ENCODE results near the gene WNT9B. TPM values are rescaled to one million over a fixed set of nuclear protein-coding genes. Genes with fewer than 3 reads are reported as not detected.

Gene WNT9B
- total RNA-seq, 1 experiment from 2014 or later: not detected

DNA sequence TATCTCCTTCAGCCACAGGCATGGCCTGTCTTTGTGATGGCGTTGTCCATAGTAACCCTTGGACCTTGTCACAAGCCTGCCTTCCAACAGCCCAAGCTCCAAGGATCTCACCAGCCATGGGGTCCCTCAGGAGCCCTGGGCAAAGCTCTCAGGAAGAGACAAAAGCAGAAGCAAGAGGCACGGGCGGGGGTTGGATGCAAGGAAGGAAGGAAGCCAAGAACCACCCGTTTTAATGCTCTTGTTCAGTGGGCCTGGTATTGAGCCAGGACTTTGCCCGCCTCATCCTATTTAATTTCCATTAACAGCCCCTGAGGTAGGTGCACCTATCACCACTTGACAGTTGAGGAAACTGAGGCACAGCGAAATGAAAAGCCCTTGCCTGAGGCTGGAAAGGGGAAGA lies 39.3 kb downstream of the WNT9B start:
- DNase-seq (ENCODE audit: low read depth, low spot score) (no peak), ATAC-seq (no peak)
- POLR2A ChIA-PET: no interaction called here
- intact Hi-C loops (cut with micrococcal nuclease; ENCODE audit: unreplicated experiment): no loop called here
- Histone ChIP-seq H3K4me1 (ENCODE audit: control insufficient read depth, insufficient read depth, low read length) (no peaks in the 10 kb centered on the region), H3K4me3 (ENCODE audit: low read depth in 2 of 2, low read length in 2 of 2) (no peak overlapping the region), H3K9me3 (ENCODE audit: control insufficient read depth, insufficient read depth, low read depth, low read length) (no peaks in the 10 kb centered on the region), H3K36me3 (ENCODE audit: control insufficient read depth, insufficient read depth, low read length) (no peaks in the 10 kb centered on the region), H3K27ac (ENCODE audit: low read length) (no peak overlapping the region), H3K27me3 (ENCODE audit: control insufficient read depth, insufficient read depth, low read length) (no peaks in the 10 kb centered on the region)
- TF ChIP-seq CTCF (IDR thresholded peaks at IDR 0.05) (no peak), POLR2AphosphoS5 (IDR thresholded peaks at IDR 0.05; ENCODE audit: low read depth, low read length) (no peak), SIN3A (IDR thresholded peaks at IDR 0.05; ENCODE audit: borderline replicate concordance, insufficient read depth, low read depth, low read length) (no peak), TCF7L2 (IDR thresholded peaks at IDR 0.05; ENCODE audit: low read depth, low read length) (no peak)
- TF ChIP-seq, protein P1, sequence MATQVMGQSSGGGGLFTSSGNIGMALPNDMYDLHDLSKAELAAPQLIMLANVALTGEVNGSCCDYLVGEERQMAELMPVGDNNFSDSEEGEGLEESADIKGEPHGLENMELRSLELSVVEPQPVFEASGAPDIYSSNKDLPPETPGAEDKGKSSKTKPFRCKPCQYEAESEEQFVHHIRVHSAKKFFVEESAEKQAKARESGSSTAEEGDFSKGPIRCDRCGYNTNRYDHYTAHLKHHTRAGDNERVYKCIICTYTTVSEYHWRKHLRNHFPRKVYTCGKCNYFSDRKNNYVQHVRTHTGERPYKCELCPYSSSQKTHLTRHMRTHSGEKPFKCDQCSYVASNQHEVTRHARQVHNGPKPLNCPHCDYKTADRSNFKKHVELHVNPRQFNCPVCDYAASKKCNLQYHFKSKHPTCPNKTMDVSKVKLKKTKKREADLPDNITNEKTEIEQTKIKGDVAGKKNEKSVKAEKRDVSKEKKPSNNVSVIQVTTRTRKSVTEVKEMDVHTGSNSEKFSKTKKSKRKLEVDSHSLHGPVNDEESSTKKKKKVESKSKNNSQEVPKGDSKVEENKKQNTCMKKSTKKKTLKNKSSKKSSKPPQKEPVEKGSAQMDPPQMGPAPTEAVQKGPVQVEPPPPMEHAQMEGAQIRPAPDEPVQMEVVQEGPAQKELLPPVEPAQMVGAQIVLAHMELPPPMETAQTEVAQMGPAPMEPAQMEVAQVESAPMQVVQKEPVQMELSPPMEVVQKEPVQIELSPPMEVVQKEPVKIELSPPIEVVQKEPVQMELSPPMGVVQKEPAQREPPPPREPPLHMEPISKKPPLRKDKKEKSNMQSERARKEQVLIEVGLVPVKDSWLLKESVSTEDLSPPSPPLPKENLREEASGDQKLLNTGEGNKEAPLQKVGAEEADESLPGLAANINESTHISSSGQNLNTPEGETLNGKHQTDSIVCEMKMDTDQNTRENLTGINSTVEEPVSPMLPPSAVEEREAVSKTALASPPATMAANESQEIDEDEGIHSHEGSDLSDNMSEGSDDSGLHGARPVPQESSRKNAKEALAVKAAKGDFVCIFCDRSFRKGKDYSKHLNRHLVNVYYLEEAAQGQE (IDR thresholded peaks at IDR 0.05; ENCODE audit: insufficient read depth in 1 of 2, low read depth in 2 of 2, low read length in 1 of 2): no peak
- in situ Hi-C loops (cut with HindIII; ENCODE audit: low pct_unique_long_range_greater_than_20kb, low sequenced_read_pairs): no loop called here
- no TSS peak for BruUV-seq (replicated peaks)
- CTCF ChIA-PET: no interaction called here

GRCh38 chr17:46892192-46892703 lies 40.9 kb downstream of the WNT9B start:
- BruUV-seq (replicated peaks): no TSS peak
- H3K27ac ChIP-seq (ENCODE audit: low read length): no peak overlapping the region
- no peak for DNase-seq (ENCODE audit: low read depth, low spot score)
- ChIA-PET POLR2A (interaction anchor here (0.6 kb wide), 1 partner anchor 72 kb away, joined by 6 read pairs; no protein-coding TSS in a partner anchor), CTCF (no interaction called here)
- no peaks in the 10 kb centered on the region for H3K9me3 ChIP-seq (ENCODE audit: control insufficient read depth, insufficient read depth, low read depth, low read length)
- no peak for ATAC-seq
- H3K36me3 ChIP-seq (ENCODE audit: control insufficient read depth, insufficient read depth, low read length): no peaks in the 10 kb centered on the region
- no peaks in the 10 kb centered on the region for H3K4me1 ChIP-seq (ENCODE audit: control insufficient read depth, insufficient read depth, low read length)
- TF ChIP-seq CTCF (IDR thresholded peaks at IDR 0.05): no peak
- no peak for TF ChIP-seq POLR2AphosphoS5 (IDR thresholded peaks at IDR 0.05; ENCODE audit: low read depth, low read length)
- intact Hi-C loops (cut with micrococcal nuclease; ENCODE audit: unreplicated experiment): no loop called here
- no peaks in the 10 kb centered on the region for H3K27me3 ChIP-seq (ENCODE audit: control insufficient read depth, insufficient read depth, low read length)
- H3K4me3 ChIP-seq (ENCODE audit: low read depth in 2 of 2, low read length in 2 of 2): no peak overlapping the region
- in situ Hi-C loops (cut with HindIII; ENCODE audit: low pct_unique_long_range_greater_than_20kb, low sequenced_read_pairs): no loop called here

Data from Panc1 (cell line).